ENCODE measurements around the gene TLR4.

The TLR4 gene

DNA sequence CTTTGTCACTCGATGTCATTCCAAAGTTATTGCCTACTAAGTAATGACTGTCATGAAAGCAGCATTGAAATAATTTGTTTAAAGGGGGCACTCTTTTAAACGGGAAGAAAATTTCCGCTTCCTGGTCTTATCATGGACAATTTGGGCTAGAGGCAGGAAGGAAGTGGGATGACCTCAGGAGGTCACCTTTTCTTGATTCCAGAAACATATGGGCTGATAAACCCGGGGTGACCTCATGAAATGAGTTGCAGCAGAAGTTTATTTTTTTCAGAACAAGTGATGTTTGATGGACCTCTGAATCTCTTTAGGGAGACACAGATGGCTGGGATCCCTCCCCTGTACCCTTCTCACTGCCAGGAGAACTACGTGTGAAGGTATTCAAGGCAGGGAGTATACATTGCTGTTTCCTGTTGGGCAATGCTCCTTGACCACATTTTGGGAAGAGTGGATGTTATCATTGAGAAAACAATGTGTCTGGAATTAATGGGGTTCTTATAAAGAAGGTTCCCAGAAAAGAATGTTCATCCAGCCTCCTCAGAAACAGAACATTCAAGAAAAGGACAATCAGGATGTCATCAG is 11.3 kb downstream of the TLR4 start:
- DNase-seq = no peak

DNA sequence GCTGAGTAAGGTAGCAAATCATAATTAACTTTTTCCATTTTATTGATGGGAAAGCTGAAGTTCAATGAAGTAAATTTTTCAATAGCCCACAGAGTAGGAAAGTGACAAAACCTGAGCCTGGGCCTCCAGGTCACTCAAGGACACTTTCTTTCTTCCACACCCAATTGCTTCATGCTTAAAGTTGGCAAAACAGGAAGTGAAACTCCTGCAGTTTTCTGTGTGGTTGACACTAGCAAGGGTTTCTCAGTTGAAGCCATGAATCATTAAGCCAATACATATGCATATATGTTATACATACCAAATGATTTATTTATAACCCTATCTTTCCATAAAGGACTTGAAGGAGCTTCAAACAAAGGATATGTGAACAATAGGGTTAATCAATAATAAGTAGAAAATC is 13.9 kb downstream of the TLR4 start:
- DNase-seq = no peak

DNA sequence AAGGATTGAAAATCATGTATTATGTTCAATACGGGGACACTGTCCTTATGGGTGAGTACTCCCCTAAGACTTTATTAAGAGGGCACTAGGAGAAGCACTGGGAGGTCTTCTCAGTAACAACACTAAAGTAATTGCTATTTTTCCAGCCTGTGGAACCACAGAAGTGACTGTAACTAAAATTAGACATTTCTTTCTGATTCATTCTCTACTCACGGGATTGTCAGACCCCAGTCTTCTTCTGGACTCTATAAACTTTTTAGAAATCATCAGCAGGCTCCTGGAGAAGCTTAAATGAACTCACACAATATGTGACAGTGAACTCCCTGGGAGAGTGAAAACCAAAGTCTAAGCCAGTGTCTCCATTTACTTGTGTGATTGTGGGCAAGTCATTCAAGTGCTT is 14.5 kb downstream of the TLR4 start:
- no peak for DNase-seq

DNA sequence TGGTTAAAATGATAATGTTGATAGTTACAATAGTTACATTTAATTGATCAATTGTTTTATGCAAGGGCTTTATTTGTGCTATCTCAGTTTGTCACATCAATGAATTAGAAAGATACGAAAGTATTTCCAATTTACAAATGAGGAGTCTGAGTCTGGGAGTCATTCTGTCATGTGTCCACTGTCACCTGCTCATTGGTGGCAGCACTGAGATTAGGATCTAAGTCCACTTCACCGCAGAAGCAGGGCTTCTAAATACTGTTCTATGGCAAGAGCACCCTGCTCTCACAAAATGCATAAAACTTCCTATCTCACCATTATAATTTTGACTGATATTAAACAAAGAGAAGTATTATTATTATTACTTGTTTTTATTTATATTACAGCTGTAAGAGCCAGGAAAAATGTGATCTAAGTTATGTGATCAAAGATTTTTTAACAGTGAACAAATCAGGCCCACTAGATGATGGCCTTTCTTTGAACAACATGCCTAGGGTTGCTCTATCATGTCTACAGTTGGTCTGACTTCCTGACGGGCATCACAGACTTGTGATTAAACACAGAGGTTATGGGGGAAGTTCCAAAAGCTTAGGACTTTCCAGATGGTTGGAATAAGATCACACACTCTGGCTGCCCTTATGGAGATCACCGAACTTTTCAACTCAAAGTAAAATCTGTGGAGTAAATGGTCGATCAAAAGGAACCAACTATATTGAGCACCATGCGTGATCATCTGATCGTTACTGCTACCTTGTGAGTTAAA is 15.1 kb downstream of the TLR4 start:
- no peak for DNase-seq

DNA sequence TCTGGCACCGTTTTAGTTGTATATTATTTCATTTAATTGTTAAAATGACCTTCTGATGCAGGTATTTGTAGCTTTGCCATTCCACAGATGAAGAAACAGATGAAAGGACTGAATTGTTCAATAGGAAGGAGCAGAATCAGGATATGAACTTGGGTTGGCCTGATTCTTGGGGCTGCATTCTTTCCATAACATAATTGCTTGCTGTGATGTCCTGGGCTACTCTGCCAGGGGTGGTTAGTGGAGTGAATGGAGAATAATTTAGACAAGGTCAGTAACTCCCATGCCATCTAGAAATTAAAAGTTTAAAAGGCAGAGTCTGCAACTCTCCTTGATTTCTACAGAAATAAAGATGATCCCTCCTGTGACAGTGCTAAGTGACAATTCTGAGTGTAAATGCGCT is 15.9 kb downstream of the TLR4 start:
- DNase-seq = no peak

DNA sequence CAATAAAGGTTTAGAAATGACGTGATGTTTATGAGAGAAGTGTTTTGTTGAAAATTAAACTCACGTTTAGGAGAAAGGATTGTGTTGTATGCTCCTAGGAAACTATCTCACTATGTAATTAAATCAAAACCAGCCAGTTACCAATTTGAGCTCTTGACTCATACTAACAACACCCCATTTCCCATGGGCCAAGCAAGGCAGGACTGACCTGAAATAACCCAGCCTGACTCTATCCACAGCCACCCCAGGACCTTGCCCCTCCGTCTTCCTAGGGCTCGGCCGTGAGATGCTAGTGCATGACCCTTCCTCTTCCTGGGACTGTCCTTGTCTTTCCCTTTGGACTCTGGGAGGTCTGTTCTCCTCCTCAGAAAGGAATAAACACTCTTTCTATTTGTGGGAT is 16.4 kb downstream of the TLR4 start:
- DNase-seq = no peak

DNA sequence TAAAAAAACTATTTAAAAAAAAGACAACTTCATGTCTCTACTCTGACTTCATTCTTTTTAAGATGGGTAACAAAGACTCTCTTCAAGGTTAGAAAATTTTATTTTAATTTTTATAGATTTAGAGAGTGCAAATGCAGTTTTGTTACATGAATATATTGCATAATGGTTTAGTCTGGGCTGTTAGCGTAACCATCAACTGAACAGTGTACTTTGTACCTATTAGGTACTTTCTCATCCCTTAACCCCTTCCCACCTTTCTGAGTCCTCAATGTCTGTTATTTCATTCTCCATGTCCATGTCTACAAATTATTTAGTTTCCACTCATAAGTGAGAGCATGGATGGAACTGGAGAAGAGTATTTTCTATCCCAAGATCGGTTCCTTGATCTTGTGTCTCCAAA is 16.8 kb downstream of the TLR4 start:
- no peak for DNase-seq

DNA sequence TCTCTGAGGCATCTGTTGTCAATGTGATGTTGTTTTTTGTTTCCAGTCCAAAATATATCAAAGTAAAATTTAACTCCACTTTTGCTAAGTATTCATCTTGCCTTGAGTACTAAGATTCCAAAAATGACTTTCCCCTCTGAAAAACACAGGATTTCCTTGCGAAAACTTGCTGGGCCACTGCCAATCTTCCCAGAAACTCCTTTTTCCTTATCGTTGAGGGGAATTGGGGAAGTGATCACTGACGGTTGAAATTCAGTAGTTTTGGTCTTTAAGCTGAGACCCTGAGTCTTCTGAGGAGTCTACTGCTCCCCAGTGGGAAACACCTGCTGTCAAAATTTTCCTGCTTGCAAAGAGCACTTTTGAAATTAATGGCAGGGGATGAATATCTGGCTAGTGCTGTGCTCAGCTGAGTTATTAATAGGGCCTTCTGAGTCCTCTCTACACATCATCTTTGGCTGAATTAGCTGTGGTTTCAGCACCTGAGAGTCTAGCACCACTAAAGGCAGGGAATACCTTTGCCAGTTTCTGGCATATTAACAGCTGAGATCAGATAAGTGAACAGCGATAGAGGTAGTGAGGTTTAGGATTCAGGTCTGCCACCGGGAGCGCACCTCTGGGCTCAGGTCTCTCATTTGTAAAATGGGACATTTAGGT is 18.0 kb downstream of the TLR4 start:
- no peak for DNase-seq

DNA sequence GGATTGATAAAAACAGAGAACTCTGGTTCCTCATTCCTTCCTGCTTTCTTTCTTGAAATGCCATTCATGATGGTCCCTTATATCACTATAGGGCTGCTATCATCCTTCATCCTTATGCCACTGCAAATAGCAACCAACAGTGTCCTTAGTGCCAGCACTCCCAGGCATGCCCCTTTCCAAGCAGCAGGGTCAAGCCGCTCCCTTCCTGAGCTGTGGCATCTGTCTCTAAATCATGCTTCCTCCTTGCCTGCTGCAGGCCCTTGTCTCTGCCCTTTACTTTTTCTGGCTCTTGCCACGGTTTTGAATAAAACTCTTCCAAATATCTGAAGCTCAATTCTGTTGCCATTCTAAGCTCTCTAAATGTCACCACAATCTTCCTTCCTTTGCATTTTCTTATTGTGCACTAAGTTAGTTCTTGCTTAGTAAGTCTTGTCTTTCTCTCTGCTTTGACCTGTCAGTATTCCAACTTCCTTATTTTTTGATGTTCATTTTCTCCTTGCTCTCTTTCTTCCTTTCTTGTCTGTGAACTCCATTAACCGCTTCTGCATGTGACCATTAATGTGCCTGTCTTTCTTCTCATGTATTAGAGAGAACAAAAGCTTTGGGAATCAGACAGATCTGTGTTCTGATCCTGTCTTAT is 19.9 kb downstream of the TLR4 start:
- no peak for DNase-seq

DNA sequence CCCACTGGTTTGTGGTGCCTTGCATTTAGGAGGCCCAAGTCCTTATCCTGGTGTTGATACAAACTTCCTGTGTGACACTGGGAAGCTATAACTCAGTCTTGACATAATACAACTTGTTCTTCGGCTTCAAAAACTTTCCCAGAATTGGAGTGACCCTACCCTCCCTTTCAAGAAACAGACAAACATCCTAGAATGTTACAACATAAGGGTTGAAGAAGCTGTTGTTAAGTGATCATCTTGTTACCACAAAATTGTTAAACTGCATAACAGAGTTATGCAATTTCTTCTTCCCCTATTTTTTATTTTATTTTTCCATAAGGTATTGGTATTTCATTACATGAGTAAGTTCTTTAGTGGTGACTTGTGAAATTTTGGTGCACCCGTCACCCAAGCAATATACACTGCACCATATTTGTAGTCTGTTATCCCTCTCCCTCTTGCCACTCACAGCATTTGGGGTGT is 21.3 kb downstream of the TLR4 start:
- DNase-seq = no peak

DNA sequence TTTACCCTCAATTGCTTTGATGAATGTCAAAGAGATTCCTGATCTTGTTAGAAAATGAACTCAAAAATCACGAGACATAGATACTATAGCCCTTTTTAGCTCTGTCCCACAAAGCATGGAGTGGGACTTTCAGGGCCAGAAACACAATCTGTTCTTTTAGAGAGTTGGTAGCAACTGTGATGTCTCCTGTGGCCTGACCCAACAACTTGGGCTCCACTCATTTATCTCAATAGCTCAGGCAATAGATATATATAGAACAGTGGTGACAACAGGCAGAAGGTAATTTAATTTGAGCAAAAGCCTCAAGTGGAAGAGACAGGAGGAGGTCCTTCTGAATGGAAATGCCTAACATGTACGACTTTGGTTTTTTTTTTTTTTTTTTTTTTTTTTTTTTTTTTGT is 25.2 kb downstream of the TLR4 start:
- no peak for DNase-seq

DNA sequence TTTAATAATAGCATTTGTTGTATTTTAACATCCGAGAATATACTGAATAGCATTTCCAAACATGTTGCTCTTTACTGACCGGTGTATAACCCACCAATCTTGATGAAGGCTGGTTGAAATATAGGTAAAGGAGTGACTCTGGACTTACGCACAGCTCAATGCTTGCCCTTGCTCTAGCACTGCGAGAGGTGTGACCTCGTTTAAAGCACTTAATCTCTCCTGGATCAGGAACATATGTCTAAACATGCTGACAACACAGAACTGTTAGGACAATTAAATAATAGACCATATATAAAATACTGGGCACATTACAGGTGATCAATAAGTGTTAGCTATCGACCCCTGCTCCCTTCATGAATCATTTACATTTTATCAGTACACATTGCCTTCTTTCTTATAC is 28.3 kb downstream of the TLR4 start:
- no peak for DNase-seq

DNA sequence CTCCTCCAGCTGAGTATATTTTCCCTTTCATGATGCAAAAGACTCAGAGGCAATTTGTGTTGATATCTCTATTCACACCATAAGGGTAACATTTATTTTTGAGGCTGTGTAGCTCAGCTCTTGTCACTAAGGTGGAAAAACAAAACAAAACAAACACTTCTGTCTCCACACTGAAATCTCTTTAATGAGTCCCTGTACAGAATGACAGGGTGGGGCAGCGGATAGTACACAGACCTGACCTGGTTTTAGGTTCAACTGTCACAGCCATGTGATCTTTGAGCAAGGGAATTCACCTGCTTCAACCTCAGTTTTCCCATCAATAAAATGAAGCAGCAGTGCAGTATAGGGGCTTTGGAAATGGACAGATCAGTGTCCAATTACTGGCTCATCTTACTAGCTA is 29.3 kb downstream of the TLR4 start:
- no peak for DNase-seq

DNA sequence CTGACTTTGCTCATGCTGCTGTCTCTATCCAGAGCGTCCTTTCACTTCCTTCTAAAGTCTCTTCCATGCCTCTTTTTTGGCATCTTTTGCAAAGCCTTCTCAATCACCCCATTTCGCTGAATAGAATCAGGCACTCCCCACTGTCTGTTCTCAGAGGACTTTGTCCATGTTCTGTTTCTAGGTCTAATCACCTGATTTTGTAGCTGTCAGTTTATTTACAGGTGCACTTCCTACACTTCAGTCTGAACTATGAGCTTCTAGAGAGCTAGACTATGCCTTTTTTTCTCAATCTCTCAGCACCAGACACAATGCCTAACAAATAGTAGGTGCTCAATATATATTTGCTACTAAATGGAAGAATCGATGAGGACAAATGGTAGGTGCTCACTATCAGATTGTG is 29.9 kb downstream of the TLR4 start:
- no peak for DNase-seq

DNA sequence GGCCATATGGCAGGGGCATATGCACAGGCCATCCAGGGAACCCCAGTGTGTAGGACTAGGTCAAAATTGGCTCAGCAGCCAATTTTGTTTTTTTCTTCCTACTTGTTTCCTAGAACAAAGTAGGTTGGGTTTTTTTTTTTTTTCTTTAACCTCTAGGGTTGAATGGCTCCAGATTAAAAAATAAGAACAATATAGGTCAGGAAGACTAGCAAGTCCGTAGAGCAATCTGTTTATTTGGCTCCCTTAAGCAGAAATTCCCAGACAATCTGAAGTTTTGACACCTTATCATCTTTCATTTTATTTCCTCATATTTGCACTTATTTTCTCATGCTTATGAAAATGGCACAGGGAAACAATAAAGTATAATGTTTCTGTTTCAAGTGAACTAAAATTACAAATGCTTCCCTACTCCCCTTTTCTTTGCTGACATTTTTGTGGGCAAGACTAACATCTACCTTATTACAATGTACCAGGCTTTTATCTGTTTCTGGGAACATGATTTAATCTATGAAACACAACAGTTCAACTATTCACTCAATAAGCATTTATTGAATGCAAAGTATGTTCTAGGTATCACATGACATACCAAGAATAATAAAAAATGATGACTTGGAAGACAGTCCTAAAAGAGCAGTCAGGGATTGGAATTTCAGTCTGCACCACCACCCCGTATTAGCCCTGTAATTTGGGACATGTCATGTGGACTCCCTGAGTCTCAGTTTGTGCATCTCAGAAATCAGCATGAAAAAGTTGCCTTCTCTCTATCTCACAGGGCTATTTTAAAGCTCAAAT is 30.5 kb downstream of the TLR4 start:
- no peak for DNase-seq

DNA sequence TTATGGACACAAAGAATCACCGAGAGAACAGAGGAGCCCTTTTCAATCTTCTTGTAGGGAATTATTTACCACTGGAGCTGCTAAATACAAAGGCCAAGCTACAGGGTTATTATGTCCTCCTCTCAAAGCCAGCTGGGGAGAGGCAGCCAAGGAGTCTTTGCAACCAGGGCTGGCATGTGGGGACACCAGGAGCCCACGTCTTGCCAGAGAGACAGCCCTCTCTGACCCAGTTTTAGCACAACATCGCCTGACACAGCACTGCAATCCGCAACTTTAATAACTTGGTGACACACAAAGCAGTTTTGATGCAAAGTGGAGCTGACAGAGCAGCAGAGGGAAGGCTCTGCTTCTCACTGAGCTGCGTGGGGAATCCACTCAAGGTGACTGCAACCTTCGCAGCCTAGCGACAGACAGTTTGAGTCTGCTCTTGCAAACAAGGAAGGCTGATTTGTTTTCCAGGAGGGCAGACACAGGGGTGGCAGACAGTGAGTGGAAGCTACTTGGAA is 33.6 kb downstream of the TLR4 start:
- DNase-seq = no peak

DNA sequence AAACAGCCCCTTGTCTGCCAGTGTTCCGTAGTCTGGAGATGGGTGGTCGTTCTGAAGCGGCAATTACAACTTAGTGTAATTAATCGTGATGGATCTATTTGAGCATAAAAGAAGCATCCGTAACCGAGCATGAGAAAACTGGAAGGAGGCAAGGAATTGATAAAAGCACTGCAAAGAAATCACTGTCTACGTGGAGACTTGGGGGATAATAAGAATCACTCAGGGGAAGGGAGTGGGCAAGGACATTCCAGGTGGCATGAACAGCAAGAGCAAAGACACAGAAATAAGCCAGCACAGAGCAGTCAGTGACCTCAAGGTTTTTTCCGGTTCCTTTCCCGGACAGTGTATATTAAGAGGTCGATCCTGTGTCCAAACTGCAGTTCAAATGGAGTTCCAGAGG is 35.0 kb downstream of the TLR4 start:
- no peak for DNase-seq

DNA sequence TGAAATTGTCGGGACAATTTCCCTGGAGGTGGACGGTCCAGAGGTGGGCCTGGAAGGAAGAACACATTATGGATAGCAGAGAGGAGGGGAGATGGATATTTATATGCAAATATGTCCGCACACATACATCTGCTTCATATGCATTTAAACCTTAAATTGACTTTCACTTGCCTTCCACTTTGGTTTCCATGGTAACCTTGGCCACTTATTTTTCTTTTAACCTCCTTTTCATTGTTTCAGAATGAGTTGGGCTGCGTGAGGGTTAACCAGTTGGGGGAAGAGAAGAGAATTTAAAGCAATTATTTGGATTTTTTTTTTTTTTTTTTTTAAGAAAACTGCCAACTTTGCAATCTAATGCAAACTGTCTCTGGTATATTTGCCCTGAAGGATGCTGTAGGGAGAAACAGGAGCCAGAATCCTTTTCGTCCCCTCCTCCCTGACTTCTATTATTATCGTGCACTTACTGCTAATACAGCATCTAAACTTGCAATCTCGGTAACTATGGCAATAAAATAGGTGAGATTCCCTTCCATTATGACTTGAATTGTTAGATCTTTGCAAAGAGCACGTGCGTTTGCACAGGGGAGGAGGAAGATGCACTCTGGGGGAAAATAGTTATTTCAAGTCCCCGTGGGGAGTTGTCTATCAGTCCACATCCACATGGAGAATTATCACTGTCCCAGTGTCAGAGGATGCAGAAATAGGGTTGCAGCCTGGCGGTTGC is 35.6 kb downstream of the TLR4 start:
- DNase-seq = no peak

DNA sequence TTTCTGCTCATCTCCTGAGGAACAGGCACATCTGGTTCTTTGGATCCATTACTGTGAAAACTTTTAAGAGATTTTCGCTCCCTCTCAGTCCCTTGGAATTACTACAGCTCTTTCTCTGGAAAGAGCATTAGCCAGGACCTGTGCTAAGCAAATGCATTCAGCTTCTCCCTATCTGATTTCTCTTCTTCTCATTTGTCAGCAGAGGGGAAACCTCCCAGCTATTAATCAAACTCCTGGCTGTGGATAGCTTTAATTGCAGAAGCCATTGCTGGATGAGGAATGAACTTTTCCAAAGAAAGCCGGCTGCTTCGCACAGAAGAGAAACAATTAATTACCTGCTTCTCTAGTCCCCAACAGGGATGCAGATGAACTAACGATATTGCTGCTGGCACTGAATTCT is 37.9 kb downstream of the TLR4 start:
- DNase-seq = no peak

DNA sequence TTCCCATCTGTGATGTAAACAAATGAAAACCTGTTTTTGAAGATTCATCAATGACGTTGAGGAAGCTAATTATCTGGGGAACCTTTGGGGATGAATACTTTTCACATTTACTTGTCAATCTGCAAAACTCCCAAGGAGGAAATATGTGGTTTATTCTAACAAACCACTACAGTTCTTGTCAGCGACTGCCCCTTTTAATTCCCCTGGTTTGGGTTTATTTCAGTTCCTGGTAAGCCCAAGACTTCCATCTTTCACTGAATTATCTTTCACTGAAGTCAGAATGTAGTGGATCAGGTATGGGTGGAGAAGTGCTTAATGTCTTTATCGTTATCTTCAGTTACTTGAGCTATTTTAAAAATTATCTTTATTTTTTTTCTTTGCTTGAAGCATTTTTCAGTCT is 40.2 kb downstream of the TLR4 start:
- no peak for DNase-seq

DNA sequence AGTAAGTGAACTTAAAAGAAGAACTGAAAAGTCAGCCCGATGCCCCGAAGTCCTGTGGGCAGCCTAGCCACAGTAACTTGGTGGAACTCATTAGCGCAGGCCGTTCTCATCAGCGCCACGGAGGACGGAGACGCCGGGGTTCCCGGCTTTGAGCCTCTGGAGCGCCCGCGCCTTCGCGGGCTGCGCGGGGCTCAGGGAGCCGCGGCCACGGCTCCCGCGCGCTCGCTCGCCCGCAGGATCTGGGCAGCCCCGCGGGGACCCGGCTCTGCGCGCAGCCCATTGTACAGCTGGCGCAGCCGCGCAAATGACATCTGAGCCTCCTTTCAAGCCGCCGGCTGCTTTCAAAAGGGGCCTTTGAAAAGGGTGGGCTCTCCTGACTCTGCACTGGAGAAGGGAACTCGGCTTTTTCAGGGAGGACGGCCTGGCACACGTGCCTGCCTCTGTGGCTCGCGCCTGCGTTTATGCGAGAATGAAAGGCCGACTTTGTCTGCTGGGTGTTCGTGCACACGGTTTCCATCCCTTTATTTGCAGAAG is 40.7 kb downstream of the TLR4 start:
- no peak for DNase-seq

DNA sequence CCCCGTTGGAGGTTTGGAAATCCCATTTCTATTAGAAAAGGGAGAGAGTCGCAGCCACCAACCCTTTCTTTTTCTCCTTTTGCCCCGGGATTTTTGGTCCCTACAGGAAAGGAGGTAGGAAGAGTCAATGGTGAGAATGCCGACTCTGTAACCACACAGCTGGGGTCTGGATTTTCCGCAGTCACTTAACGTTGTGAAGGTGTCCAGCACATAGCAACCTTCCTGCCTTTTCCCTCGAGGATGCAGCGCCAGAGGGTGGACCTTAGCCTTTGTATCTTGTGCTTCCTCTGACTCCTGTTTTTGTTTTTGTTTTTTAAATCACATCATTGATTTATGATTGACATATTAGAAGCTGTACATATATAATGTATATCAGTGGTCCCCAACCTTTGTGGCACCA is 41.4 kb downstream of the TLR4 start:
- no peak for DNase-seq

Data from amniotic stem cell (primary cell).